ENCODE results near the gene LETM1.

LETM1 gene

GRCh38 chr4:1803523-1804423, 52.2 kb downstream of the LETM1 start:
- DNase-seq (ENCODE audit: low spot score) = no peak
- Histone ChIP-seq H3K4me3 (no peak overlapping the region), H3K27ac (no peak overlapping the region)
- TF ChIP-seq CTCF (IDR thresholded peaks at IDR 0.05) = no peak

- no peak overlapping the region for H3K27ac ChIP-seq
- DNase-seq (ENCODE audit: low spot score) = no peak
- H3K4me3 ChIP-seq = no peak overlapping the region
- TF ChIP-seq CTCF (IDR thresholded peaks at IDR 0.05) = no peak
These were observed 53.0 kb downstream of the LETM1 start for GRCh38 chr4:1802720-1803522.

- Histone ChIP-seq H3K27ac (no peak overlapping the region), H3K4me3 (no peak overlapping the region)
- TF ChIP-seq CTCF (IDR thresholded peaks at IDR 0.05) = no peak
- DNase-seq (ENCODE audit: low spot score) = no peak
These were observed 53.7 kb downstream of the LETM1 start for GRCh38 chr4:1802151-1802715.

- Histone ChIP-seq H3K27ac (no peak overlapping the region), H3K4me3 (no peak overlapping the region)
- TF ChIP-seq CTCF (IDR thresholded peaks at IDR 0.05) = no peak
- DNase-seq (ENCODE audit: low spot score) = no peak
These were observed 54.5 kb downstream of the LETM1 start for GRCh38 chr4:1801286-1801958.

GRCh38 chr4:1800805-1801204, 55.2 kb downstream of the LETM1 start:
- no peak for DNase-seq (ENCODE audit: low spot score)
- Histone ChIP-seq H3K27ac (no peak overlapping the region), H3K4me3 (no peak overlapping the region)
- TF ChIP-seq CTCF (IDR thresholded peaks at IDR 0.05) = no peak

GRCh38 chr4:1799387-1800375, 56.3 kb downstream of the LETM1 start:
- H3K4me3 ChIP-seq = no peak overlapping the region
- H3K27ac ChIP-seq = no peak overlapping the region
- no peak for TF ChIP-seq CTCF (IDR thresholded peaks at IDR 0.05)
- no peak for DNase-seq (ENCODE audit: low spot score)
